ENCODE results near the gene BANF2.

The BANF2 gene

DNA sequence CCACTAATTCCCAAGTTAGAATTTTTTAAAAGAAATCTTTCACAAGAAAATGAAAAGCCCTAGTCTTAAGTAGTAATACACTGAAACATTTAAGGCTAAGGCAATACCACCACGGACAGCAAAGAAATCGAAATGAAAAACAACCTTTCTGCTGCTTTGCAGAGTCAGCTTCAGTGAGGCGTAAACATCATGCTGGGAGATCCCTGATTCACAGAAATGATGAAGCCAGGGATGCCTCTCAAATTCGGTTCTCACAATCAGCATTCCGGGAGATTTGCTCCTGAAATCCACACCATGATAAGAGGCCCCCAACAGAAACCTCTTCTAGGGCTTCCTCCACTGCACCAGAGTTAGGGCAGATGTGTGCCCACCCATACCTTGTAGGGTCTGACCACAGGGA lies 36.3 kb upstream of the BANF2 start:
- in situ Hi-C loops (cut with MboI; ENCODE audit: low sequenced_read_pairs), result no loop called here

DNA sequence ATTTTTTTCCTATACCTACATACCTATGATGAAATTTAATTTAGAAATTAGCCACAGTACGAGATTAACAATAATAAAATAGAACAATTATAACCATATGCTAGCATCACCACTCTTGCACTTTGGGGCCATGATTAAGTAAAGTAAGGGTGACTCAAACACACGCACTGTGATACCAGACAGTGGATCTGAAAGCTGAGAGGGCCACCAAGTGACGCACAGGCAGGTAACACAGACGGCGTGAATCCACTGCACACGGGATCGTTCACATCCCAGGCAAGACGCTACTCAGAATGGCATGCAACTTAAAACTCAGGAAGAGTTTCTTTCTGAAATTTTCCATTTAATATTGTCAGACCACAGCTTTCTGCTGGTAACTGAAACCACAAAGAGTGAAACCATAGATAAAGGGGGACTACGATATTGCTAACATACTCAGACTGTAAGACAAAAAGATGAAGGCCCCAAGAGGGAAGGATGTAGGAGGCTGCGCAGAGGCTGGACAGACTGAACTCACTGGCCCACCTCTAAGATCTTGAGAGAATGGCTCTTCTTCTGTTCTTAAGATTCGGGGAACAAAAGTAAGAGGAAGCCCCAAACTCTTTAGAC lies 35.6 kb upstream of the BANF2 start:
- in situ Hi-C loops (cut with MboI; ENCODE audit: low sequenced_read_pairs), result no loop called here

DNA sequence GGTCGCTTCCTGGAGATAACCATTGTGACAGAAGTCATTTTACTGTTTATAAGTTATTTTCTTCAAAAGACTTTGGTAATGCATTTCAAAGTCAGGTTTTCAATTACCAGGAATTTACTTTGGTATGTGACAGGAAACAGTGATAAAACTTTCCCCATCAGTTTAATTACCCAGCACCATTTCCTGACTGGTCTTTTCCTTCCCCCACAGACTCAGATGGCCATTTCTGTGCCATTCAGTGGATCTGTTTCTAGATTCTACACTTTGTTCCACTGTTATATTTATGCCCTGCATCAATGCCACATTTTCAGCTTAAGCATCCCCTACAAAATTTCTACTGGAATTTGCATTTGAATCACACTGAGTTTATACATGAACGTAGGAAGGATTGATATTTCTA lies 34.0 kb upstream of the BANF2 start:
- in situ Hi-C loops (cut with MboI; ENCODE audit: low sequenced_read_pairs), result no loop called here

DNA sequence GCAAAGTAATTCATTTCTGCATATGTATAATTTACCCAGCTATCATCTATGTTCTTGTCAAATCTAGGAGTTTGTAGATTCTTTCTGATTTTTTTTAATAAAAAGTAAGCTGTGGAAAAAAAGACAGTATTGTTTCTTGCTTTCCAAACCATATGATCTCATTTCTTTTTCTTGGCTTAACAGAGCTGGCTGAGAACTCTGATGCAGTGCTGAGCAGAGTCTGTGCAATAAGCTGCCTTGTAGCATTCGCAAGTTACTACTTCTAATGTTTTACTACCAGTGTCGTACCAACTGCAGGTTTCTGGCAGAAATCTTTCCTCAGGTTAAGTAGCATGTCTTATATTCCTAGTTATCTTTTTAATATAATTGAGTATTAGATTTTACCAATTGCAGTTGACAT lies 33.3 kb upstream of the BANF2 start:
- in situ Hi-C loops (cut with MboI; ENCODE audit: low sequenced_read_pairs), result no loop called here

DNA sequence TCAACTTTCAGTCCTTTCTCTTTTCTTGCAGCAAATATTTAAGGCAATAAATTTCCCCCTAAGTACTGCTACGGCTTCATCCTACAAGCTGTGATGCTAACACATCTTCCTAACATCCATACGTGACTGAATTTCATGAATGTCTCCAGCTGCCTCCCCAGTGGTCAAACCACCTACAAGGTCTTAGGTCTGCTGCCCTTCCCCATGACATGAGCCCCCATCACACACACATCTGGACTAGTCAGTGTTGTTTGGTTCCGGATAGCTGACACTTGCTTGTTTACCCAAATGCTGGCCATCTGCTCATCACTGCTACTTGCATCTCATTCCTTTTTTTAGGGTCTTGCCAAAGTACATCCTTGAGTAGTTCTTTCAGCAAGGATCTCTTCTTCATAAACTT lies 32.3 kb upstream of the BANF2 start:
- in situ Hi-C loops (cut with MboI; ENCODE audit: low sequenced_read_pairs), result no loop called here

DNA sequence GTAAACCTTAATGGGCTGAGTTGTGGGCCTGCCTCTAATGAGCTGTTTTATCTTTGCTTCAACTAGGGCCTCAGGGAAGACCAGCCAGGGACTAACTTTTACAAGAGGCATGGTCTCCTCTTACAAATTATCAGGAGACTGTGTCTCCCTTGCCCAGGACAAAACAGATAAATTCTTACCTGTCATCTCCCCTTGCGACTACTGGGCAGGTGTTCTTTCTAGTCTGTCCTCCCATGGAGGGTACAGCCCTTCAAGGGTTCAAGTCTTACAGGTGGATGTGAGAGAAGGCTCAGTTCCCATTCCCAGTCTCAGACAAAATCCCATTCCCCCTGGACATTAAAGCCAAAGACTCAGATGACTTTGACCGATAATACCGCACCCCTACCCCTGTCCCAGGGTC lies 31.3 kb upstream of the BANF2 start:
- in situ Hi-C loops (cut with MboI; ENCODE audit: low sequenced_read_pairs), result no loop called here

DNA sequence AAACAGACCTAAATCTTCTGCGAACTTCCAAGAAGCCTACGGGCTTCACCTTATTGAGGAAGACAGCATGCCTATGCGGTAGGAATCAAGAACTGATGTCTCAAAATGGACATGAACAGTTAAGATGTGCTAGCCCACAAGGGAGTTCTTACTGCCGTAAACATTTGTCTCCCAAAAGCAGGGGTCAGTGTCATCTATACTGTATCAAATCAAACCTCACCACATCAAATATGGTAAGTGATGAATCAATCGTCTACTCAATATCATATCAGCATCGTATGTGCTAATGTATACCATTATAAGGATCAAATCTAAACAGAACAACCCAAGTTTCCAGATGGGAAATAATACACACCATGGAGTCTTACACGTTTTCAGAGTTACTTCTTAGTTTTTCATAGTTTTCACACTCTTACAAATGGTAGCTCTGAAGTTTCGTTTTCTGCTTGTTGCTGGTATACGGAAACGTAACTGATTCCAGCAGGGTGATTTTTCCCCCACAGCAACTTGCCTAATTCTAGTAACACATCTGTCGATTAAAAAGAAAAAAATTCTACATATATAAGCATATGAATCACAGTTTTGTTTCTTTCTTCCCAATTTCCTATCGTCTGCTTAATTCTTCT lies 30.3 kb upstream of the BANF2 start:
- in situ Hi-C loops (cut with MboI; ENCODE audit: low sequenced_read_pairs), result no loop called here

DNA sequence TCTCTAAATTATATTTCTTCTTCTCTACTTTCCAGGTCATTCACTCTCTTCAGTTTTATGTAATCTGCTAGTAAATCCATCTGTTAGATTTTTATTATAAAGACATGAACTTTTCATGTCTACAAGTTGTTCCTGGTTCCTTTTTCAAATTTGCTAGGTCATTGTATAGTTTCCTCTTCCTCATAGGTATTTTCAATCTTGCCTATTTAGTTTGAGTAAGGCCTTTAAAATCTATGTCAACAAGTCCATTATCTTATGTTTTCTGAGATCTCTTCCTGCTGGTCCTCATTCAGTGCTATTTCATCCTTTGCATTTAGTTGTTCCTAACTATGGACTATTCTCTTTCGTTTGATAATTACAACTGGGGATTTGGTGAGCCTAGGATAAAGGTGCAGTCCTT lies 28.8 kb upstream of the BANF2 start:
- in situ Hi-C loops (cut with MboI; ENCODE audit: low sequenced_read_pairs), result no loop called here

DNA sequence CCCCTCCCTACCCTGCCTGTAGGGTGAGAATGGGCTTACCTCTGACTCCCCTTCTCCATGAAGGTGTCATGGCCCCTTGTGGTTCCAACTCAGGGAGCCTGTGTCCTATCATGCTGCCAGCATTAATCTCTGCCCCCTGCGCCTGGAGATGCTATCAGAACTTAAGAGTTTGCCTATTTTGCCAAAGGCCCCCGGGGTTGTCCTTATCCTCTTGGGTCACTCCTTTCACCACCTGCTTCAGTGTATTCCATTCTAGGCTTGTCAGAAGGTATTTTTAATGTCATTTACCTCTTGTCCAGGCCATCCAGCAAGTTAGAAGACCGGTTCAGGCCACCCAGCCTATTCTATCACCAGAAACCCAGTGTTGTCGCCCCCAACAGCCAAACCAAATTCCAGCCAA lies 28.2 kb upstream of the BANF2 start:
- in situ Hi-C loops (cut with MboI; ENCODE audit: low sequenced_read_pairs), result no loop called here

DNA sequence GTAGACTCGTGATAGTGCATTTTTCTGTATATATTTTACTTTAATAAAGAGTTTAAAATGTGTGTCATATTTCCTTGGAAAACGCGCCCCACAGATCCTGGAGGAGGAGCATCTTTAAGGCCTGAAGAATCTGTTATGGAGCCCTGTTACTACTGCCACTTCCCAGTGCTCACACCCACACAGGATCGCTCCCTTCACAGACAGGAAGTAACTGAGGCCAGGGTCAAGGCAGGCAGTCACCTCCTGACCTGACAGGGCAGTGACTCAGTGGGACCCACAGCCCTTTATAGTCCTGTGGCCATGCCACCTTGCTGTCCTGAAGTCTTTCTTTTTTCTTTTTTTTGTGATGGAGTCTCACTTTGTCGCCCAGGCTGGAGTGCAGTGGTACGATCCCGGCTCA lies 26.7 kb upstream of the BANF2 start:
- in situ Hi-C loops (cut with MboI; ENCODE audit: low sequenced_read_pairs), result no loop called here

DNA sequence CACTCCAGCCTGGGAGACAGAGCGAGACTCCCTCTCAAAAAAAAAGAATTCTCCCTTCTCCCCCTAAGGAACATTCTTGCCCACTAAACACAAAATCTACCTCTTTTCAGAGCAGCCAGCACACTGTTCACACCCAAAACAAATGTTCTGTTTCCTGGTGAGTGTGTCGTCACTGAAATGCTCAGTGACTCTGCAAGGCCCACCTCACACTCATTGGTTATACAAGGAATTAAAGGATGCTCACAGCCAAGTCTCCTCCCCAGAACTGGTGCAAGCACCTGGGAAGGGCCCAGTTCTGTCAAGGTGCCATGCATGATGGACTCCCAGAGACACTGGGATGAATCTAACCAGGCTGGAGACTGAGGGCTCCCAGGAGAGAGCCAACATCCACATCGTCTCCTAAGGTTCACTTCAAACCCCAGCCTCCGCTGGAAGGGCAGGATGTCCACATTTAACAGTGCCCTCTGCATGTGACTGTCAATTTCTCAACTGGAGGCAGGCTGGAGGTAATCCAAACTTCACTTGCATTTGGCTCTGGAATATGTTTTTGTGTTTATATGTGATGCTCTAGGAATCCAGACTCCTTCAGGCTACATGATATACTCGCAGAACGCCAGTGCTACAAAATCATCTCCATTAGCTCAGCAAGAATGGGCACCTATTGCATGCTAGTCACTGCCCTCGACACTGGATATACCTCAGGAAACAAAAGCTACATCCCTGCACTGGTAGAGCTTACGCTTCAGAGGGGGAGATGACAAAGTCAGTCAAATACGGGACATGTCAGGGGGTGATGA lies 24.8 kb upstream of the BANF2 start:
- in situ Hi-C loops (cut with MboI; ENCODE audit: low sequenced_read_pairs), result loop anchor here (25.0 kb wide), 1 partner anchor 212 kb away; no protein-coding TSS in a partner anchor

DNA sequence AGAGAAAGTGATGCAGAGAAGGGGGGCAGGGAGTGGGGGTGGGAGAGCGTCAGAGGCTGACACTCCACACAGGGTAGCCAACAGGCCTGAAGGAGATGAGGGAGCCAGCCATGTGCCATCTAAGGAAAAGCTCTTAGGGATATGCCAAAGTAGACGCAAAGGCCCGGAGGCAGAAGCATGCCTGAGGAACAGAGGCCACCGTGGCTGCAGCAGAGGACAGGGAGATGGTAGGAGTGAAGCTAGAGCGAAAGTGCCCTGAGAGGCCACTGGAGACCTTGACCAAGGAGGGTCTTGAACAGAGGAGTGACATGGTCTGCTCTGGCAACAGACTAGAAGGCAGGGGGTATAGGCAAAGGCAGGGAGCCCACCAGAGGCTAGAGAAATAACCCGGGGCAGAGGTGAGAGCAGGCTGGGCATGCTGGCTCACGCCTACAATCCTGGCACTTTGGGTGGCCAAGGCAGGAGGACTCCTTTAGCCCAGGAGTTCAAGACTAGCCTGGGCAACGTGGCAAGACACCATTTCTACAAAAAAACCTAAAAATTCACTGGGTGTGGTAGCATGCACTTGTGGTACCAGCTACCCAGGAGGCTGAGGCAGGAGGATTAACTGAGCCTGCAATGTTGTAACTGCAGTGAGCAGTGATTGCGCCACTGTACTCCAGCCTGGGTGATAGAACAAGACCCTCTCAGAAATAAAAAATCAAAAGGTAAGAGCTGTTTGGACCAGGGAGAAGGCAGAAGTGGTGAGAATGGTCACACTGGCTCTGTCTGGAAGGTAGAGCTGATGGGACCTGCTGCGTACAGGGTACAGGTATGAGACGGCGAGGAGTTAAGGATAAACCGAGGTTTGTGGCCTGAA lies 24.0 kb upstream of the BANF2 start:
- in situ Hi-C loops (cut with MboI; ENCODE audit: low sequenced_read_pairs), result loop anchor here (25.0 kb wide), 1 partner anchor 212 kb away; no protein-coding TSS in a partner anchor

DNA sequence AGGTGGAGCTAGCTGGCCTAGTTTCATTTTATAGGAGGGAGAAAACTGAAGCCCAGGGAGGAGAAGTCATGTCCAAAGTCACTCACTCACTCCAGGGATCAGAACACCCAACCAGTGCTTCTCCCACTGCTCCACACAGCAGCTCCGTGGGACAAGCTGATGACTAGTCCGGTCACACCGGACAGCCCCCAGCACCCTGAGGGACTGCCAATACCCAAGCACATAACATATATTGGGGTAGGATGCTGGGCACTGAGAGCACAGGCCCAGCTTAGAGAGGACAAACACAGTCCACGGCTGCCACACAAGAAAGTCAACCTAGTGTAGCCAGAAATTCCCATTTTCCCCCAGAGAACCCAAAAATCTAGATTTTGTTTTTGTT lies 23.4 kb upstream of the BANF2 start:
- in situ Hi-C loops (cut with MboI; ENCODE audit: low sequenced_read_pairs), result loop anchor here (25.0 kb wide), 1 partner anchor 211 kb away; no protein-coding TSS in a partner anchor

DNA sequence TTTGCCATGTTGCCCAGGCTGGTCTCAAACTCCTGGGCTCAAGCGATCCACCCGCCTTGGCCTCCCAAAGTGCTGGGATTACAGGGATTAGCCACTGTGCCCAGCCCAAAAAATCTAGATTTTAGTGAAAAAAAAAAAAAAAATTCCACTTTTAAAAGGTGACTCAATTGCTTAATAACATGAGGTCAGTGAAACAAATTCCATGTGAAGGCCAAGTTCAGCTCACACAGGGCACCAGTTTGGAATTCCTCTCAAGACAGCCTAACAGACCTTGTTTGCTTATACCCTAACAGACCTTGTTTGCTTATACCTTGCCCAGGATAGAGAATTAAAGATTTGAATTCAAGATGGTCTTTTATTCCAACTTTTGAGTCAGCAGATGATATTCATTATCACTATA lies 22.8 kb upstream of the BANF2 start:
- in situ Hi-C loops (cut with MboI; ENCODE audit: low sequenced_read_pairs), result loop anchor here (25.0 kb wide), 1 partner anchor 210 kb away; no protein-coding TSS in a partner anchor

DNA sequence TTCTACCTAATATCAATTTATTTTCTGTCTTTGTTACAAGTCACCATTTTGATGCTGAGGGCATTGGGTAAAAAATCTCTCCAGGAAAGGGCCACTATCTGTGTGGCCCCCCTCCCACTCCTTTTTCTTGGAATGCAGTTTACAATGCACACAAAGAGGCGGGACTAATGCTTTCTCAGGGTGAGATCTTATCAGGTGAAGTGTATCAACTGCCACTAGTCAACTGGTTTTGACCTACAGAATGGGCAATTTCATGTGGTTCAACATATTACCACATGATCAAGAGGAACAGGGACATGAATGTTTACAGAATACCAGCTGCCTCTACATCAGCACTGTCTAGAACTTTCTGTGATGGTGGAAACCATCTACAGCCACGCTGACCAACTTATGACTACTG lies 21.5 kb upstream of the BANF2 start:
- in situ Hi-C loops (cut with MboI; ENCODE audit: low sequenced_read_pairs), result loop anchor here (25.0 kb wide), 1 partner anchor 209 kb away; no protein-coding TSS in a partner anchor

DNA sequence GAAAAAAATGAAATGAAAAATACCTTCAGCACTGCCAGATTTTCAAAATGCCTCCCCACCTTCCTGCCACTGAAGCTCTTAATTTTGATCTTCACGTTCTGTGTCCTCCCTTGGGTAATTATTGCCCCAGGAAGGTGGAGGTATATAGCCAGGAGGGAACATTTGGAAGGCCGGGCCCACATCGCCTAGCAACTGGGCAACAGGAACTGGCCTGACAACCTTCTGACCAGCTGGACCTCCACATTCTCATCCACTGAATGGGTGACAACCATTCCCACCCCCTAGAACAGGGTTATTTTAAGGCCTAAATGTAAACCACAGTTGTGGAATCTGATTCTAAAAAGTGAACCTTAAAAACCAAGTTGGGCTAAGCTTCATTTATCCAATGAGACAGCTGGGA lies 20.9 kb upstream of the BANF2 start:
- in situ Hi-C loops (cut with MboI; ENCODE audit: low sequenced_read_pairs), result loop anchor here (25.0 kb wide), 1 partner anchor 208 kb away; no protein-coding TSS in a partner anchor

DNA sequence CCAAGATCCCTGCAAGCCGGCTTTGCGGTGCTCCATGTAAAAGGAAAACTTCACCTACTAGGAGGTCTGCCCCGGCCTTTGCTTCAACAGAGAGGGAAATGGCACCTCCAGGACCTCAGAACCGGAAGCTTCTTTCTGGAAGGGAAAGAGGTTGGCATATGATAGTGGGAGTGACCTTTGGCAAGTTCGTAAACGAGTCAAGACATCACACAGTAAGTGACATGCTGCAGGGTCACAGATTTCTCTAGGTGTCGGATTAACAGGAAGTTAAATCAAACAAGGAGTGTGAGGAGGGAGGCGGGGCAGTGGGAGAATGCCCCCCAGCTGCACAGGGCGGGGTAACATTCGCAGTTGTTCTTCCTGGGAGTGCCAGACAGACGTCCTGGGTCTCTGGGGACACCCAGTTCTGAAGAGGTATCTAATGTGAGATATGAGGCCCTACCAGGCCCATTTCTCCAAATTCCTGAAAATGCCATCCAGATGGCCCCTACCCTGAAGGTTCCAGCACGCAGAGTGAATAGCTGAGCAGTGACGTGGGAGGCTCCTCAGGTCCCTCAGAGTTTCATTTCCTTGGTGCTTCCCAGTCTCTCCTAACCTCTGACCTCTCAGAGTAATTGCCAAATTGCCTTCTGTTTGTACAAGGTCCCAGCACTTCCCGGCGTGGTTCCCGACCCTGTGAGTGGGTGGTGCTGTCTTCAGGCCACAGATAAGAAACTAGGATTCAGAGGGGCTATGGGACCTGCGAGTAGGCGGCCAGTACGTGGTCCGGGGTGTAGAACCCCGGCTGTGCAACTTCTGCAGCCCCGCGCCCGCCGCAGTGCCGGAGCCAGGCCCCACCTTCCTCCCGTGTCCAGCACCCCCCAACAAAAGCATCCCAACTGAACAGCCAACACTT lies 19.6 kb upstream of the BANF2 start:
- in situ Hi-C loops (cut with MboI; ENCODE audit: low sequenced_read_pairs), result loop anchor here (25.0 kb wide), 1 partner anchor 207 kb away; no protein-coding TSS in a partner anchor

DNA sequence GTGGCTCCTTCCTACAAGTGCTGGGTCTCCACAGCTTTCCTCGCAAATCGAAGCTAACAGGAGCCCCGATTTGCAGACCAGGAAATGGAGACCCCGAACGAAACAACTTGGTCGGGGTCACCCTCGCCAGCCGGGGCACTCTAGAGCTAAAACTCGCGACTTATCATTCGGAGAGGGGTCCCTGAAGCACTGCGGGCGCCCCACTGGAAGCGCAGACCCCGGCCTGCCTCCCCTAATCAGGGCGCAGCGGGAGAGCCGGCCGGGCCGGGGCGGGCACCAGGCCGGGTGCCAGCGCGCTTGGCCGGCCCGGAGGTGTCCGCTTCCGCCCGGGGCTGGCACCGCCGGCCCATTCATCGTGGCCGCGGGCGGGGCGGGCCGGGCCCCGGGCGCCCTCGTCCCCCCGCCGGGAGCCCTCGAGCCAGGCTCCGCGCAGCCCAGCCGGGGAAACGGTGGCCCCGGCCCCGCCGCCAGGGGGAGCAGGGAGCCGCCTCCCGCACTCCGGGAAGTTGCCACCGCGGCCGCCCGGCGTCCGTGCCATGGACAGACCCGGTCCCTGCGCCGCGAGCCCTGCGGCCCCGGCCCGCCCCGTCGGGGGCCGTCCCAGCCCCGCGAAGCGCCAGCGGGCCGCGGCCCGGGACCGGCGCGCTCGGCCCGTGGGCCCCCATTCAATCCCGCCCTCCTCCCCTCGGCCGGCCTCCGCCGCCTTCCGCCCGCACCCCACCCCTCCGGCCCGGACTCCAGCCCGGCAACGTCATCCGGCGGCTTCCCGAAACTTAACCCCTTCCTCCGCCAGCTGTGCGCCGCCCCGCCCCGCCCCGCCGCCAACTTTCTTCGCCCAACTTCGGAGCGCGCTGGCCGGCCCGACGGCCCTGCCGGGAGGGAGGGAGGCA lies 18.7 kb upstream of the BANF2 start:
- in situ Hi-C loops (cut with MboI; ENCODE audit: low sequenced_read_pairs), result loop anchor here (25.0 kb wide), 1 partner anchor 206 kb away; no protein-coding TSS in a partner anchor

DNA sequence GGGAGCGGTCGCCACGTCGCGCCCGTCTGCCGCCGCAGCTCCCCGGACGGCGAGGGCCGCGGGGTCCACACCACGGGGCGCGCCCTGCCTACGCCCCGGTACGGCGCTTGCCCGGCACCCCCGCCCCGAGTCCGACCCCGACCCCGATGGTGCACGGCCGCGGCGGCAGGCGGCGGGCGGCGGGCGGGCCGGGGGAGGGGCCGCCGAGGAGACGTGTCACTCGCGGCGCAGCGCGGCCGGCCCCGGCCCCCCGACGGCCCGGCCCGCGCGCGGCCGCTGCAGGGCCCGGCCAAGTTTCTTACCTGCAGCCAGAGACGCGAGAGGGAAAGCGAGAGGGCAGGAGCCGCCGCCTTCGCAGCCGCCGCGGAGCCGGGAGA lies 18.1 kb upstream of the BANF2 start:
- in situ Hi-C loops (cut with MboI; ENCODE audit: low sequenced_read_pairs), result loop anchor here (25.0 kb wide), 1 partner anchor 206 kb away; no protein-coding TSS in a partner anchor
